Measurements from ENCODE around the gene RNF44.
"Not testable (repeated sequence)": the region's sequence is repeated elsewhere in the genome, so short reads cannot be mapped to it uniquely, and the experiment has no call there.

The RNF44 gene

DNA sequence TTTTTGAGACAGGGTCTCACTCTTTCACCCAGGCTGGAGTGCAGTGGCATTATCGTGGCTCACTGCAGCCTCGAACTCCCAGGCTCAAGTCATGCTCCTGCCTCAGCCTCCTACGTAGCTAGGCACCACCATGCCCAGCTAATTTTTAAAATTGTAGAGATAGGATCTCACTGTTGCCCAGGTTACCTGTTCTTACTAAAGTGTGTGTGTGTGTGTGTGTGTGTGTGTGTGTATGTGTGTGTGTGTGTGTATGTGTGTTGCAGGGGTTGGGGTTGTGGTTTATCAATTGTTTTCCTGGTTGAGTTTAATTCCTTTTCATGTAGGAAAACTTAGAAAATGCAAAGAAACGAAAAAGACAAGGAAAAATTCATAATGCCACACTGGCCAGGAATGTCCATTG lies 21.8 kb downstream of the RNF44 start:
- no peak for DNase-seq

DNA sequence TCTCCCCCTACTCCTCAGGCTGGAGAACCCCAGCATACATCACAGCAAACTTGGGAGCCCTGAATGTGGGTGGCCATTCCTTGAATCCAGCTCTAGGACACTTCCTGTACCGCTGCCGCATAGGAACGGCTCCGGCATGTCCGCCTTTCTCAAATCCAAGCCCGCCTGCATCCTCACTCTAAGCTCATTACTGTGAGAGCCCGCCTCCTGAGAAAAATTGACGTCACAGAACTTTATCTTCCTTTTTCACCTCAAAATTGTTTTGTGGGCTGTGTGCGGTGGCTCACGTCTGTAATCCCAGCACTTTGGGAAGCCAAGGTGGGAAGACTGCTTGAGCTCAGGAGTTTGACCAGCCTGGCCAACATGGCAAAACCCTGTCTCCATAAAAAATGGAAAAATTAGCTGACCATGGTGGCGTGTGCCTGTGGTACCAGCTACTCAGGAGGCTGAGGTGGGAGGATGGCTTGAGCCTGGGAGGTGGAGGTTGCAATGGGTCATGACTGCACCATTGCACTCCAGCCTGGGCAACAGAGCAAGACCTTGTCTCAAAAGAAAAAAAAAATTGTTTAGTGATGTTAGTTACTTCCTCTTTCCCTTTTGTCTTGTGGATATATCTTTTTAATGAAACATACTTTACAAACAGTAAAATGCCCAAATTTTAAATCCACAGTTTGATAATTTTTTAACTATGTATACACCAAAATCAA lies 22.8 kb downstream of the RNF44 start:
- DNase-seq = no peak

DNA sequence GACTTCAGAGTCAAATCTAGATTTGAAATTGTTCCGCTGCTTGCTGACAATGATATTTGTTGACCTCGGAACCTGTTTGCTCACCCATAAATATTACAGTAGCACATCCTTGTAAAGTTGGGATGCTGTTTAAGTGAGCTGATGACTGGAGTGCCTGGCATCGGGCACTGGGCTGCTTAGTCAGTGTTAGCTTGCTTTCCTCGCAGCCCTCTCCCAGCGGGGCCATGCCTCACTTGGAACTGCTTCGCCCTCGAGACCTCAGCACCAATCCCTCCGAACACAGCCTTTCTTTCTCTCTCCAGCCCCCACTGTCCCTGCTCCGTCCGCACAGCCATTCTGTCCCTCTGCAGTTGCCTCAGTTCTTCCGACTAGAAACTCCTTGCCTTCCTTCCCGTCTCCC lies 23.4 kb downstream of the RNF44 start:
- no peak for DNase-seq

DNA sequence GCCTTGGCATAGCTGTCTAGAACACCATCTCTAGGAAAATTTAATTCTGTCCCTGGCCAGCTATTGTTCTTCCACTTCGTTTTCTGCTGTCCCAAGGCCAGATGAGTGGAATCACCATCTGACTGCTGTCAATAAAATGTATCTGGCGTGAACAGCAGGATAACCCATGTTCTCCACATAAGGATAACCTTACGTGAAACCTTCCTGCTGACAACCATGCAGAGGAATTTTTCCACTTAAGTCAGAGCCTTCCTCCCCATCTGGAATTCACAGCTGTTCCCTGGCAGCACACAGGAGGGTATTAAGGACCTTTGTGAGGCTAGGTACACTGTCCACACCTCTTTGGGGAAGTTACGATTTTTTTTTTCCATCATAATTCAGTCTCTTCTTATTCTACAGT lies 28.6 kb downstream of the RNF44 start:
- DNase-seq = no peak

DNA sequence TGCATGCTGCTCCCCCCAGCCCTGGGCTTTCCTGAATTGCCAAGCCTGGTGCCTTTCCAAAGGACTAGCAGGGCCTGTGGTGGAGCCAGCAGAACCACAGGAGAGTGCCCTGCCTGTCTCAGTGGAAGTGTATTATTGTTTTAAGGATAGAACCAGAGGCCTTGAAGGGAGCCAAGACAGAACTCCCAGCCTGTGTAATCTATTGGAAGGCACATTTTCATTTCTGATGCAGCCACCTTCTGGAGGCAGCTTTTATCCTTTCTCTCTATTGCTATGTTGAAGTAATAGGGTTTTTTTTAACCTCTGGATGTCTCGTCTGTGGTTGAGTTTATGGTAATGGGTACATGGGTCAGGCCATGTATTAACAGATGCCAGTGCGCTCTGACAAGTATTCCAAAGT lies 29.3 kb downstream of the RNF44 start:
- no peak for DNase-seq

GRCh38 chr5:176503496-176503895 lies 33.7 kb downstream of the RNF44 start:
- DNase-seq = no peak

DNA sequence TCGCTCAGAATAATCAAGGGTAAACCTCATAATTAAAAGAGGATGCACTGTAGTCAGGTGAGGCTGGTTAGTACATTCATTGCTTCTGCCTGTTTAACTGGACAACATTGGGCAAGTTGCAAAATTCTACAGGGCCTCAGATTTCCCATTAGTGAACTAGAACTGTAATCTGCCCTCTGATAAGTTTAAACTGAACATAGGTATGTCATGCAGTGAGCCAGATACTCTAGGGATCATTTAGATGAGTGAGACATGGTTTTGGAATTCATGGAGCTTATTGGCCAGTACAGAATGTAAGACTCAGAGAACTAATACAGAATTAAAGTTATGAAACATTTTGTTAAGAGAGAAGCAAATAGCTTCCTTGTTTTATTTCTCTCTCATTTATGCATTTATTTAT lies 35.9 kb downstream of the RNF44 start:
- DNase-seq = no peak

DNA sequence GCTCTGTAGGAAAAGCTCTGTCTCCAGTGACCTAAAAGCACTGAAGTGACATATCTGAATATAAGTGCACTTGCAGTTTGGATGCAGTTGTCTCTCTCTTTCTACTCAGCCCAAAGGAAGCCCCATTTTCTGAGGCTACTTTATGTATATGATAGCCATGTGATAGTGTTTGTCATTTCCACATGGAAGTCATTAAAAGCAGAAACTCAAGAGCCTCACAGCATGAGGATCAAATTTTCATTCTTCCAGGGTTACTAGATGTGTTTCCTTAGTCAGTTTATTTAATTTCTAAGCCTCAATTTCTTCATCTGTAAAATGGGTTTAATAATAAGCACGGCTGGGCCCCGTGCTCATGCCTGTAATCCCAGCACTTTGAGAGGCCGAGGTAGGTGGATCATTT lies 36.7 kb downstream of the RNF44 start:
- no peak for DNase-seq

DNA sequence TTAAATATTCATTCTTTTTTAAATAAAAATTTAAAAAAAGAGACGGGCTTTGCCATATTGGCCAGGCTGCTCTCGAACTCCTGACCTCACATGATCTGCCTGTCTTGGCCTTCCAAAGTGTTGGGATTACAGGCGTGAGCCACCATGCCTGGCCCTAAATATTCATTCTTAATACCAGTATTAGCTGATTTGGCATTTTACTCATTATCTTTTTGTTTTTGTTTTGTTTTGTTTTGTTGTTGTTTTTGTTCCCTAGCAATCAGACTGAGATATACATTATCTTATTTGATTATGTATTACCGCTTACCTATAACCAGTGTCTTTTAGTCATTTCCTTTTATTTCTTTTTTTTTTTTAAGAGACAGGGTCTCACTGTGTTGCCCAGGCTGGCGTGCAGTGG lies 37.9 kb downstream of the RNF44 start:
- DNase-seq = no peak

DNA sequence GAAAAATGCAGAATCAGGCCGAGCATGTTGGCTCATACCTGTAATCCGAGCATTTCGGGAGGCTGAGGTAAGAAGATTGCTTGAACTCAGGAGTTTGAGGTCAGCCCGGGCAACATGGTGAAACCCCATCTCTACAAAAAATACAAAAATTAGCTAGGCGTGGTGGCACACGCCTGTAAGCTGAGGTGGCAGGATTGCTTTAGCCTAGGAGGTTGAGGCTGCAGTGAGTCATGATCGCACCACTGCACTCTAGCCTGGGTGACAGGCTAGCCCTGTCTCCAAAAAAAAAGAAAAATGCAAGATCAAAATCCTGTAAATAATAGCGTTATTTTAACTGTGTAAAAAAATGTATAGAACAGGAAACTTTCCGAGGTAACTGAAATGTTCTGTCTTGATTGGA lies 39.4 kb downstream of the RNF44 start:
- DNase-seq = no peak

- DNase-seq = no peak
Measured at GRCh38 chr5:176492431-176492830, 44.8 kb downstream of the RNF44 start.

GRCh38 chr5:176491901-176492300 lies 45.3 kb downstream of the RNF44 start:
- DNase-seq = no peak

DNA sequence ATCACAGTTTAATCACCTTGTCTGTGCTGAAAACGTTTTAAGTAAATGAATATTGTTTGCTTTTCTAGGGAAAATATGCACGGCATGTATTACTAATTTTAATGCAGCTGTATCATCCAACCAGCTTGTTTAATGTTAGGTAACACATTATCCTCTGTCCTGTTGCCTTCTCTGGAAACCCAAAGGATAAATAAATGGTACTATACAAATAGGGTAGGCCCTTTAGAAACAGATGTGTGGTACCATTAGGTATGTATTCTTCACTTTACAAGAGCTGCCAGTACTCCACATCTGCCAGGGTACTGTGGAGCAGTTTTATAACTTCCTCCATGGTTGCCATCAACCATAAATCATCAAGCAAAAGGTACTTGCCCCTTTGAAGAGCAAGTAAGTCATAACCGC lies 46.1 kb downstream of the RNF44 start:
- no peak for DNase-seq

DNA sequence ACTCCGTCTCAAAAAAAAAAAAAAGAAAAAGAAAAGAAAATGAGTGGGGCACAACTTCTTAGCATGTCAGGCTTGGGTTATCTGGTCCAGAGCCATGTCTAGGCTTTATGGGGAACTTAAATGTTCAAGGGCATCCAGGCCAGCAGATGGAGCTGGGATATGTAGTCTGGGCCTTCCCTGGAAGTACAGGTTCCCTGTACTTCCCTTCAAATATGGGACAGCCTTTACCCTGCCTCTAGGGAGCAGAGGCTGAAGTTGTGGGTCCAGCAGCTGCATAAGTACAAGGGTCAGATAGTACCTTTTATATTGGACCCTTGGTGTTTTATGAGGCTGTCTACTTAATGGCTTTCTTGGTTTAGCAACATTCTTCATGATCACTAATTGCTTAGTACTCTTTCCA lies 46.9 kb downstream of the RNF44 start:
- no peak for DNase-seq

- DNase-seq = no peak
Measured at GRCh38 chr5:176489077-176489476, 48.1 kb downstream of the RNF44 start.

DNA sequence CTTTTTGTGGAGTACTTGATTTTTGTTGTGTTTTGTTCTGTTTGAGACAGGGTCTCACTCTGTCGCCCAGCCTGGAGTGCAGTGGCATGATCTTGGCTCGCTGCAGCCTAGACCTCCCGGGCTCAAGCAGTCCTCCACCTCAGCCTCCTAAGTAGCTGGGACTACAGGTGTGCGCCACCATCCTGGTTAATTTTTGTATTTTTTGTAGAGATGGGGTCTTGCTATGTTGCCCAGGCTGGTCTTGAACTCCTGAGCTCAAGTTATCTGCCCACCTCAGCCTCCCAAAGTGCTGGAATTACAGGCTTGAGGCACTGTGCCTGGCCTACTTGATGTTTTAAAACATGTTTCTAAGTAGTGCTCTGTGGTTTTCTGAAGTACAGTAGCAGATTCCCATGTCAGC lies 50.0 kb downstream of the RNF44 start:
- not testable (repeated sequence) for DNase-seq

- DNase-seq = no peak
Measured at GRCh38 chr5:176486189-176486757, 50.9 kb downstream of the RNF44 start.

DNA sequence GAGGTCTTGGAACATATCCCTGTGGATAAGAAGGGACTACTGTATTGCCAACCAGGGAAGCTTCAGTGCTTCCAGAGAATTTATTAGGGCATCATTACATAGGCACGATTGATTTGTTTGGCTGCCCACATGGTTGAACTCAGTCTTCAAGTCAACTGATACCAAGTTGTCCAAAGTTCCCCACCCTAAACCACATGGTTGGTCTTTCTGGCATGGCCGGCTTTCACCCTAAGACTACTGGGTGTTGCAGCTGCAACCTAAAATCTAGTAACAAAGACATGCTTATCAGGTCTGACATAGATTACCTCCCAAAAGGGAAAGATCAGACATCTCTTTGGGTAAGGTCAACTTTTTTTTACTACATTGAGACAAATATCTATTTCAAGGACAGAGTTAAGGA lies 52.0 kb downstream of the RNF44 start:
- no peak for DNase-seq

- DNase-seq = no peak
Measured at GRCh38 chr5:176481711-176482110, 55.5 kb downstream of the RNF44 start.

Data from T-helper 9 cell (primary cell).